Measurements from ENCODE around the gene C1QC.
A peak's percentile ranks its signal among the peaks of the same experiment; 100 is the strongest.
"Not testable (repeated sequence)": the region's sequence is repeated elsewhere in the genome, so short reads cannot be mapped to it uniquely, and the experiment has no call there.

C1QC gene

GRCh38 chr1:22673486-22674409 lies 30.3 kb downstream of the C1QC start:
- H3K27ac ChIP-seq (replicated peaks; ENCODE audit: low read length) = peak overlapping the region; percentile 42

GRCh38 chr1:22674410-22674749 lies 30.9 kb downstream of the C1QC start:
- Histone ChIP-seq H2BK5ac (ENCODE audit: low read length) (no peak overlapping the region), H2BK15ac (ENCODE audit: low read length) (no peak overlapping the region), H3K27me3 (ENCODE audit: control insufficient read depth in 3 of 3, insufficient read depth in 3 of 3, low read depth in 1 of 3, low read length in 3 of 3) (peaks cover 0 to 8% (median 0%) of the 10 kb centered on the region in 3 experiments), H3K79me1 (ENCODE audit: low read depth, low read length) (peaks cover 6% of the 10 kb centered on the region), H2AFZ (ENCODE audit: low read length) (no peak overlapping the region), H2BK120ac (ENCODE audit: low read depth, low read length) (no peak overlapping the region), H3K4ac (ENCODE audit: low read length) (no peak overlapping the region), H3K9ac (ENCODE audit: low read depth, low read length, poor library complexity) (no peak overlapping the region), H3K27ac (replicated peaks; ENCODE audit: low read length) (no peak overlapping the region), H4K91ac (ENCODE audit: low read depth, low read length, poor library complexity) (no peak overlapping the region), H3K9me3 (replicated peaks in 1 of 2; ENCODE audit: control insufficient read depth in 2 of 2, insufficient read depth in 1 of 2, low read depth in 1 of 2, low read length in 2 of 2) (peaks cover 0 to 8% of the 10 kb centered on the region in 2 donors), H3K4me2 (ENCODE audit: insufficient read depth, low read length, poor library complexity, severe bottlenecking) (no peak overlapping the region), H2BK12ac (ENCODE audit: low read length) (no peak overlapping the region), H3K23ac (ENCODE audit: low read depth, low read length, poor library complexity) (no peak overlapping the region), H3K36me3 (replicated peaks in 1 of 2; ENCODE audit: control insufficient read depth in 2 of 2, insufficient read depth in 2 of 2, low read length in 2 of 2) (no peaks in the 10 kb centered on the region), H3K14ac (ENCODE audit: low read length) (no peak overlapping the region), H3K18ac (ENCODE audit: low read length) (no peak overlapping the region), H3K4me1 (ENCODE audit: control insufficient read depth in 2 of 2, insufficient read depth in 1 of 2, low read depth in 1 of 2, low read length in 2 of 2) (peaks cover 27 to 30% of the 10 kb centered on the region in 2 donors), H3K4me3 (ENCODE audit: low read length in 2 of 2) (no peak overlapping the region), H2AK5ac (ENCODE audit: low read depth, low read length) (no peak overlapping the region), H4K8ac (ENCODE audit: low read depth, low read length) (no peak overlapping the region)
- no peak for DNase-seq (ENCODE audit: low spot score)
- no CpG with 5 or more reads among the region's 1 CpG for WGBS, 2 donors (ENCODE audit: extremely low coverage in 2 of 2, insufficient read length in 2 of 2, insufficient replicate concordance in 1 of 2)

More at GRCh38 chr1:22673486-22674409, 30.3 kb downstream of the C1QC start:
- Histone ChIP-seq H2BK5ac (ENCODE audit: low read length) (no peak overlapping the region), H2AK5ac (ENCODE audit: low read depth, low read length) (no peak overlapping the region), H3K9me3 (replicated peaks in 1 of 2; ENCODE audit: control insufficient read depth in 2 of 2, insufficient read depth in 1 of 2, low read depth in 1 of 2, low read length in 2 of 2) (peaks cover 0 to 5% of the 10 kb centered on the region in 2 donors), H3K27me3 (ENCODE audit: control insufficient read depth in 3 of 3, insufficient read depth in 3 of 3, low read depth in 1 of 3, low read length in 3 of 3) (peaks cover 0 to 8% (median 0%) of the 10 kb centered on the region in 3 experiments), H4K8ac (ENCODE audit: low read depth, low read length) (no peak overlapping the region), H3K4me3 (ENCODE audit: low read length in 2 of 2) (peak overlapping the region in 1 of 2 donors; percentile 26), H3K4me2 (ENCODE audit: insufficient read depth, low read length, poor library complexity, severe bottlenecking) (peak overlapping the region; percentile 61), H3K14ac (ENCODE audit: low read length) (no peak overlapping the region), H3K36me3 (replicated peaks in 1 of 2; ENCODE audit: control insufficient read depth in 2 of 2, insufficient read depth in 2 of 2, low read length in 2 of 2) (no peaks in the 10 kb centered on the region), H3K9ac (ENCODE audit: low read depth, low read length, poor library complexity) (no peak overlapping the region), H3K4ac (ENCODE audit: low read length) (no peak overlapping the region), H3K18ac (ENCODE audit: low read length) (peak overlapping the region; percentile 6), H3K4me1 (ENCODE audit: control insufficient read depth in 2 of 2, insufficient read depth in 1 of 2, low read depth in 1 of 2, low read length in 2 of 2) (peaks cover 25 to 30% of the 10 kb centered on the region in 2 donors), H2BK120ac (ENCODE audit: low read depth, low read length) (no peak overlapping the region), H2BK12ac (ENCODE audit: low read length) (no peak overlapping the region), H3K79me1 (ENCODE audit: low read depth, low read length) (peaks cover 4% of the 10 kb centered on the region), H2AFZ (ENCODE audit: low read length) (peak overlapping the region; percentile 79), H3K23ac (ENCODE audit: low read depth, low read length, poor library complexity) (no peak overlapping the region), H4K91ac (ENCODE audit: low read depth, low read length, poor library complexity) (no peak overlapping the region), H2BK15ac (ENCODE audit: low read length) (no peak overlapping the region)
- DNase-seq (ENCODE audit: low spot score) = peak; percentile 88
- WGBS, 2 donors (ENCODE audit: extremely low coverage in 2 of 2, insufficient read length in 2 of 2, insufficient replicate concordance in 1 of 2) = no CpG with 5 or more reads among the region's 17 CpGs

- H3K4me1 ChIP-seq (ENCODE audit: control insufficient read depth in 2 of 2, insufficient read depth in 1 of 2, low read depth in 1 of 2, low read length in 2 of 2) = peaks cover 29 to 36% of the 10 kb centered on the region in 2 donors
- H2AFZ ChIP-seq (ENCODE audit: low read length) = peak overlapping the region; percentile 26
- not testable (repeated sequence) for H2AK5ac ChIP-seq (ENCODE audit: low read depth, low read length); H2BK15ac ChIP-seq (ENCODE audit: low read length); H2BK5ac ChIP-seq (ENCODE audit: low read length); H3K9me3 ChIP-seq (replicated peaks in 1 of 2; ENCODE audit: control insufficient read depth in 2 of 2, insufficient read depth in 1 of 2, low read depth in 1 of 2, low read length in 2 of 2); H3K14ac ChIP-seq (ENCODE audit: low read length); H4K8ac ChIP-seq (ENCODE audit: low read depth, low read length); H2BK12ac ChIP-seq (ENCODE audit: low read length); H2BK120ac ChIP-seq (ENCODE audit: low read depth, low read length); H3K79me1 ChIP-seq (ENCODE audit: low read depth, low read length); H3K18ac ChIP-seq (ENCODE audit: low read length); H3K23ac ChIP-seq (ENCODE audit: low read depth, low read length, poor library complexity); H3K36me3 ChIP-seq (replicated peaks in 1 of 2; ENCODE audit: control insufficient read depth in 2 of 2, insufficient read depth in 2 of 2, low read length in 2 of 2); H3K4me3 ChIP-seq (ENCODE audit: low read length in 2 of 2); H3K27me3 ChIP-seq (ENCODE audit: control insufficient read depth in 3 of 3, insufficient read depth in 3 of 3, low read depth in 1 of 3, low read length in 3 of 3); H3K4ac ChIP-seq (ENCODE audit: low read length); DNase-seq (ENCODE audit: low spot score); H3K9ac ChIP-seq (ENCODE audit: low read depth, low read length, poor library complexity); H4K91ac ChIP-seq (ENCODE audit: low read depth, low read length, poor library complexity); H3K27ac ChIP-seq (replicated peaks; ENCODE audit: low read length); H3K4me2 ChIP-seq (ENCODE audit: insufficient read depth, low read length, poor library complexity, severe bottlenecking)
- WGBS, 2 donors (ENCODE audit: extremely low coverage in 2 of 2, insufficient read length in 2 of 2, insufficient replicate concordance in 1 of 2) = no CpG with 5 or more reads among the region's 15 CpGs
Measured at GRCh38 chr1:22676151-22676550, 32.7 kb downstream of the C1QC start.

GRCh38 chr1:22676916-22677583 lies 33.6 kb downstream of the C1QC start:
- no peak overlapping the region for H3K9ac ChIP-seq (ENCODE audit: low read depth, low read length, poor library complexity)
- no peak overlapping the region for H3K4me2 ChIP-seq (ENCODE audit: insufficient read depth, low read length, poor library complexity, severe bottlenecking)
- no peak overlapping the region for H2AK5ac ChIP-seq (ENCODE audit: low read depth, low read length)
- no peak overlapping the region for H3K27ac ChIP-seq (replicated peaks; ENCODE audit: low read length)
- H3K27me3 ChIP-seq (ENCODE audit: control insufficient read depth in 3 of 3, insufficient read depth in 3 of 3, low read depth in 1 of 3, low read length in 3 of 3) = no peaks in the 10 kb centered on the region
- H3K23ac ChIP-seq (ENCODE audit: low read depth, low read length, poor library complexity) = no peak overlapping the region
- H2BK12ac ChIP-seq (ENCODE audit: low read length) = no peak overlapping the region
- H3K4me1 ChIP-seq (ENCODE audit: control insufficient read depth in 2 of 2, insufficient read depth in 1 of 2, low read depth in 1 of 2, low read length in 2 of 2) = peaks cover 29 to 36% of the 10 kb centered on the region in 2 donors
- no peak overlapping the region for H3K4ac ChIP-seq (ENCODE audit: low read length)
- no peak overlapping the region for H2BK120ac ChIP-seq (ENCODE audit: low read depth, low read length)
- H3K18ac ChIP-seq (ENCODE audit: low read length) = peak overlapping the region; percentile 39
- no peak for DNase-seq (ENCODE audit: low spot score)
- H2BK15ac ChIP-seq (ENCODE audit: low read length) = no peak overlapping the region
- H4K8ac ChIP-seq (ENCODE audit: low read depth, low read length) = no peak overlapping the region
- H4K91ac ChIP-seq (ENCODE audit: low read depth, low read length, poor library complexity) = no peak overlapping the region
- H3K14ac ChIP-seq (ENCODE audit: low read length) = peak overlapping the region; percentile 2
- H3K9me3 ChIP-seq (replicated peaks in 1 of 2; ENCODE audit: control insufficient read depth in 2 of 2, insufficient read depth in 1 of 2, low read depth in 1 of 2, low read length in 2 of 2) = peaks cover 0 to 8% of the 10 kb centered on the region in 2 donors
- no CpG with 5 or more reads among the region's 37 CpGs for WGBS, 2 donors (ENCODE audit: extremely low coverage in 2 of 2, insufficient read length in 2 of 2, insufficient replicate concordance in 1 of 2)
- no peak overlapping the region for H2BK5ac ChIP-seq (ENCODE audit: low read length)
- H3K79me1 ChIP-seq (ENCODE audit: low read depth, low read length) = peaks cover 6% of the 10 kb centered on the region
- H2AFZ ChIP-seq (ENCODE audit: low read length) = peak overlapping the region; percentile 26
- H3K36me3 ChIP-seq (replicated peaks in 1 of 2; ENCODE audit: control insufficient read depth in 2 of 2, insufficient read depth in 2 of 2, low read length in 2 of 2) = no peaks in the 10 kb centered on the region
- no peak overlapping the region for H3K4me3 ChIP-seq (ENCODE audit: low read length in 2 of 2)
